Activated B cell treated with CpG ODN at 0.5 μM for 24 hours (primary cell): ENCODE data around the gene TMEM63A. TPM values are rescaled to one million over a fixed set of nuclear protein-coding genes. Genes with fewer than 3 reads are reported as not detected.

Experiments
- ATAC-seq: fragments of 200-7000 bp; cut with Tn5 transposase; one replicate; pipeline ENCODE4 v1.10.0; 2021; ENCODE audit warnings: low read depth, mild to moderate bottlenecking, moderate library complexity
- CTCF ChIA-PET: fragments of 350-600 bp; sonication (Branson Sonifier 250); formaldehyde crosslinking; loops from one replicate; lab custom pipeline; 2021; ENCODE audit warnings: antibody characterized with exemption; lab: Charles Lee
- POLR2A ChIA-PET: fragments of 350-600 bp; sonication (Branson Sonifier 250); formaldehyde crosslinking; loops from one replicate; lab custom pipeline; 2021; ENCODE audit warnings: antibody characterized with exemption; lab: Charles Lee
- DNase-seq: peaks from one replicate; pipeline ENCODE4 v3.0.0; 2022
- H3K27ac Mint-ChIP-seq: one replicate; pipeline ENCODE4 v1.8.0; 2020; ENCODE audit warnings: mixed read lengths
- H3K27me3 Mint-ChIP-seq: one replicate; pipeline ENCODE4 v1.8.0; 2021; ENCODE audit warnings: mixed read lengths
- H3K36me3 Mint-ChIP-seq: one replicate; pipeline ENCODE4 v1.8.0; 2021; ENCODE audit warnings: low read depth, mixed read lengths
- H3K4me1 Mint-ChIP-seq: one replicate; pipeline ENCODE4 v1.8.0; 2021; ENCODE audit warnings: mixed read lengths
- H3K4me3 Mint-ChIP-seq: one replicate; pipeline ENCODE4 v1.8.0; 2020; ENCODE audit warnings: mild to moderate bottlenecking, mixed read lengths
- H3K9me3 Mint-ChIP-seq: one replicate; pipeline ENCODE4 v1.8.0; 2020; ENCODE audit warnings: mixed read lengths
- CTCF ChIP-seq: fragments of 200-600 bp; IDR thresholded peaks from one replicate; pipeline ENCODE4 v1.8.0; 2022; ENCODE audit warnings: antibody characterized with exemption, mild to moderate bottlenecking
- intact Hi-C: fragments of 100-400 bp; cut with micrococcal nuclease; formaldehyde crosslinking; loops from one replicate; pipeline ENCODE4 v1.15.1; 2024
- total RNA-seq: library from RNA; stranded (reverse); gene quantifications from 2 replicates; pipeline ENCODE4 v1.2.3, GENCODE V29; 2022

The TMEM63A gene
- total RNA-seq, 1 donor from 2014 or later, result 74.5 TPM

- DNase-seq (no peak), ATAC-seq (no peak)
- H3K9me3 Mint-ChIP-seq, result no peaks in the 10 kb centered on the region
- ChIA-PET CTCF (interaction anchor here (1.0 to 3.6 kb wide), 6 partner anchors 14 to 400 kb away, joined by 3 to 26 read pairs (median 4); partner anchors contain the start of gene SRP9), POLR2A (interaction anchor here (1.5 to 5.9 kb wide), 9 partner anchors 14 to 413 kb away, joined by 4 to 93 read pairs (median 15); partner anchors contain the start of genes PYCR2, SDE2 and SRP9)
- intact Hi-C loops, result loop anchor here (1.0 to 5.0 kb wide), 3 partner anchors 14 to 182 kb away; partner anchors contain the start of gene H3-3A
- H3K36me3 Mint-ChIP-seq, result peaks cover 29% of the 10 kb centered on the region
- no peak for TF ChIP-seq CTCF
- H3K4me3 Mint-ChIP-seq, result peak overlapping the region; percentile 87
- H3K27me3 Mint-ChIP-seq, result no peaks in the 10 kb centered on the region
- peaks cover 51% of the 10 kb centered on the region for H3K4me1 Mint-ChIP-seq
- peak overlapping the region; percentile 84 for H3K27ac Mint-ChIP-seq
Measured at GRCh38 chr1:225880636-225881035, 1.5 kb downstream of the TMEM63A start.

- H3K4me3 Mint-ChIP-seq, result peak overlapping the region; percentile 87
- peak overlapping the region; percentile 84 for H3K27ac Mint-ChIP-seq
- no peak for ATAC-seq
- TF ChIP-seq CTCF, result no peak
- H3K9me3 Mint-ChIP-seq, result no peaks in the 10 kb centered on the region
- peaks cover 34% of the 10 kb centered on the region for H3K36me3 Mint-ChIP-seq
- no peaks in the 10 kb centered on the region for H3K27me3 Mint-ChIP-seq
- DNase-seq, result no peak
- intact Hi-C loops, result loop anchor here (1.0 to 5.0 kb wide), 3 partner anchors 14 to 182 kb away; partner anchors contain the start of gene H3-3A
- peaks cover 51% of the 10 kb centered on the region for H3K4me1 Mint-ChIP-seq
- ChIA-PET POLR2A (interaction anchor here (0.6 to 5.9 kb wide), 8 partner anchors 14 to 412 kb away, joined by 3 to 93 read pairs (median 26); partner anchors contain the start of genes PYCR2 and SRP9), CTCF (interaction anchor here (1.0 to 3.6 kb wide), 5 partner anchors 17 to 400 kb away, joined by 3 to 26 read pairs (median 5); partner anchors contain the start of gene SRP9)
Measured at GRCh38 chr1:225880222-225880588, 2.0 kb downstream of the TMEM63A start.

GRCh38 chr1:225879521-225880221 lies 2.5 kb downstream of the TMEM63A start:
- H3K27me3 Mint-ChIP-seq, result no peaks in the 10 kb centered on the region
- H3K4me3 Mint-ChIP-seq, result peak overlapping the region; percentile 87
- H3K4me1 Mint-ChIP-seq, result peaks cover 51% of the 10 kb centered on the region
- peaks cover 37% of the 10 kb centered on the region for H3K36me3 Mint-ChIP-seq
- intact Hi-C loops, result loop anchor here (1.0 to 5.0 kb wide), 3 partner anchors 13 to 183 kb away; partner anchors contain the start of gene H3-3A
- POLR2A ChIA-PET, result interaction anchor here (0.6 to 5.9 kb wide), 5 partner anchors 15 to 412 kb away, joined by 3 to 93 read pairs (median 37); partner anchors contain the start of gene SRP9
- no peak for TF ChIP-seq CTCF
- ATAC-seq (peak; percentile 42), DNase-seq (no peak)
- CTCF ChIA-PET, result interaction anchor here (1.0 to 3.6 kb wide), 3 partner anchors 18 to 102 kb away, joined by 5 to 26 read pairs (median 5); partner anchors contain the start of gene SRP9
- H3K9me3 Mint-ChIP-seq, result no peaks in the 10 kb centered on the region
- H3K27ac Mint-ChIP-seq, result peak overlapping the region; percentile 67

- H3K27me3 Mint-ChIP-seq, result no peaks in the 10 kb centered on the region
- peaks cover 46% of the 10 kb centered on the region for H3K4me1 Mint-ChIP-seq
- CTCF ChIA-PET, result interaction anchor here (0.6 to 1.2 kb wide), 4 partner anchors 32 to 174 kb away, joined by 3 to 5 read pairs (median 3); partner anchors contain the start of gene SRP9
- H3K9me3 Mint-ChIP-seq, result no peaks in the 10 kb centered on the region
- H3K4me3 Mint-ChIP-seq, result no peak overlapping the region
- DNase-seq (no peak), ATAC-seq (no peak)
- peaks cover 50% of the 10 kb centered on the region for H3K36me3 Mint-ChIP-seq
- POLR2A ChIA-PET, result no interaction called here
- no peak for TF ChIP-seq CTCF
- intact Hi-C loops, result no loop called here
- peak overlapping the region; percentile 24 for H3K27ac Mint-ChIP-seq
Measured at GRCh38 chr1:225878282-225878681, 3.9 kb downstream of the TMEM63A start.
